Measurements from ENCODE around the gene SHISA6.

The SHISA6 gene

DNA sequence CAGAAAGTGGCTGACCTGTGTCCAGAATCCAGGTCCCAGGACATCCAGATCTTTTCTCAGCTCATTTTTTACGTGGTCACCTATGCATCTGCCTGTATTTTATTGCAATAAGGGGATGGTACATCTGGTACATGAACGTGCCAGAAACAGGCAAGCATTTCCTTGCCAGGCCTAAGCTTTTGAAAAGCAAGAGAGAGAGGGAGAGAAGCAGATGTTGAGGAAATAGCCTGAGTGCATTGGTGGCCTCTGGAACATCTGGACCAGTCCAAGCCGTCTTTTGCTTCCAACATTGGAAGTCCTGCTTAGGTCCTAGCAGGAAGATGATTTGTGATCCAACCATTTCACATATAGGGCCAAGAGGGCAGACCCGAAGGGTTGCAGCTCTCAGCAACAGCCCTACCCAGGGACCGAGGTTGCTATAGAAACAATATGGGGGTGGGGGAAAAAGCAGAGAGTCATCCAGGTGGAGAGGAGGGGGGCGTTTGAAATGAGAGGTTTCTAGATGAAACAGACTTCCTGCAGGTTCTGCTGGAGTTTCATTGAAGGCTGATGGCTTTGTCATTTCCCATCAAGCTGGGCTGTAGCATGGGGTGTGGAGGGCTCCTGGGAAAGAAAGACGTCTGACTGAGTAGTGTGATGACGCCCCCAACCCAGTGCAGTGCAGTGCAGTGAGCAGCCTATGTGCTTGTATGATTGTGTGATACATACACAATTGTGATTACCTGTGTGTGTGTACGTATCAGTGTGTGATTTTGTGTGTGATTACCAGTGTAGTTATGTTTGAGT is 61.6 kb downstream of the SHISA6 start:
- no peak for TF ChIP-seq FOXM1 (IDR thresholded peaks at IDR 0.05; ENCODE audit: borderline replicate concordance, low read depth)
- no peak for TF ChIP-seq EGR1 (IDR thresholded peaks at IDR 0.05)
- TF ChIP-seq, protein P1, sequence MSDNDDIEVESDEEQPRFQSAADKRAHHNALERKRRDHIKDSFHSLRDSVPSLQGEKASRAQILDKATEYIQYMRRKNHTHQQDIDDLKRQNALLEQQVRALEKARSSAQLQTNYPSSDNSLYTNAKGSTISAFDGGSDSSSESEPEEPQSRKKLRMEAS (IDR thresholded peaks at IDR 0.05) = no peak
- TF ChIP-seq USF1 (IDR thresholded peaks at IDR 0.05) = no peak
- TF ChIP-seq TAF1 (IDR thresholded peaks at IDR 0.05; ENCODE audit: low read depth) = no peak
- TF ChIP-seq YY1 (IDR thresholded peaks at IDR 0.05; ENCODE audit: low read depth) = no peak
- no peak for TF ChIP-seq CEBPB (IDR thresholded peaks at IDR 0.05)
- no peak for TF ChIP-seq ZBTB7A (IDR thresholded peaks at IDR 0.05; ENCODE audit: low read depth)
- TF ChIP-seq EP300 (IDR thresholded peaks at IDR 0.05; ENCODE audit: borderline replicate concordance) = no peak
- TF ChIP-seq TEAD4 (IDR thresholded peaks at IDR 0.05) = no peak
- no peak for TF ChIP-seq TCF12 (IDR thresholded peaks at IDR 0.05; ENCODE audit: low read depth)
- TF ChIP-seq NFIC (IDR thresholded peaks at IDR 0.05) = no peak
- no peak for TF ChIP-seq CREB1 (IDR thresholded peaks at IDR 0.05; ENCODE audit: low read depth)
- no peak for TF ChIP-seq RAD21 (IDR thresholded peaks at IDR 0.05; ENCODE audit: low read depth)
- TF ChIP-seq, protein P2, sequence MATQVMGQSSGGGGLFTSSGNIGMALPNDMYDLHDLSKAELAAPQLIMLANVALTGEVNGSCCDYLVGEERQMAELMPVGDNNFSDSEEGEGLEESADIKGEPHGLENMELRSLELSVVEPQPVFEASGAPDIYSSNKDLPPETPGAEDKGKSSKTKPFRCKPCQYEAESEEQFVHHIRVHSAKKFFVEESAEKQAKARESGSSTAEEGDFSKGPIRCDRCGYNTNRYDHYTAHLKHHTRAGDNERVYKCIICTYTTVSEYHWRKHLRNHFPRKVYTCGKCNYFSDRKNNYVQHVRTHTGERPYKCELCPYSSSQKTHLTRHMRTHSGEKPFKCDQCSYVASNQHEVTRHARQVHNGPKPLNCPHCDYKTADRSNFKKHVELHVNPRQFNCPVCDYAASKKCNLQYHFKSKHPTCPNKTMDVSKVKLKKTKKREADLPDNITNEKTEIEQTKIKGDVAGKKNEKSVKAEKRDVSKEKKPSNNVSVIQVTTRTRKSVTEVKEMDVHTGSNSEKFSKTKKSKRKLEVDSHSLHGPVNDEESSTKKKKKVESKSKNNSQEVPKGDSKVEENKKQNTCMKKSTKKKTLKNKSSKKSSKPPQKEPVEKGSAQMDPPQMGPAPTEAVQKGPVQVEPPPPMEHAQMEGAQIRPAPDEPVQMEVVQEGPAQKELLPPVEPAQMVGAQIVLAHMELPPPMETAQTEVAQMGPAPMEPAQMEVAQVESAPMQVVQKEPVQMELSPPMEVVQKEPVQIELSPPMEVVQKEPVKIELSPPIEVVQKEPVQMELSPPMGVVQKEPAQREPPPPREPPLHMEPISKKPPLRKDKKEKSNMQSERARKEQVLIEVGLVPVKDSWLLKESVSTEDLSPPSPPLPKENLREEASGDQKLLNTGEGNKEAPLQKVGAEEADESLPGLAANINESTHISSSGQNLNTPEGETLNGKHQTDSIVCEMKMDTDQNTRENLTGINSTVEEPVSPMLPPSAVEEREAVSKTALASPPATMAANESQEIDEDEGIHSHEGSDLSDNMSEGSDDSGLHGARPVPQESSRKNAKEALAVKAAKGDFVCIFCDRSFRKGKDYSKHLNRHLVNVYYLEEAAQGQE (IDR thresholded peaks at IDR 0.05; ENCODE audit: low read depth) = no peak

- TF ChIP-seq FOXM1 (IDR thresholded peaks at IDR 0.05; ENCODE audit: borderline replicate concordance, low read depth) = no peak
- no peak for TF ChIP-seq YY1 (IDR thresholded peaks at IDR 0.05; ENCODE audit: low read depth)
- TF ChIP-seq TEAD4 (IDR thresholded peaks at IDR 0.05) = no peak
- no peak for TF ChIP-seq ZBTB7A (IDR thresholded peaks at IDR 0.05; ENCODE audit: low read depth)
- TF ChIP-seq, protein P2 (IDR thresholded peaks at IDR 0.05; ENCODE audit: low read depth) = no peak
- no peak for TF ChIP-seq NFIC (IDR thresholded peaks at IDR 0.05)
- no peak for TF ChIP-seq CEBPB (IDR thresholded peaks at IDR 0.05)
- TF ChIP-seq CREB1 (IDR thresholded peaks at IDR 0.05; ENCODE audit: low read depth) = no peak
- TF ChIP-seq RAD21 (IDR thresholded peaks at IDR 0.05; ENCODE audit: low read depth) = no peak
These were observed 62.9 kb downstream of the SHISA6 start for GRCh38 chr17:11303773-11304394.

GRCh38 chr17:11304568-11304967 is 63.6 kb downstream of the SHISA6 start:
- TF ChIP-seq YY1 (IDR thresholded peaks at IDR 0.05; ENCODE audit: low read depth) (no peak), TCF12 (IDR thresholded peaks at IDR 0.05; ENCODE audit: low read depth) (no peak), NFIC (IDR thresholded peaks at IDR 0.05) (no peak), TEAD4 (IDR thresholded peaks at IDR 0.05) (no peak), USF1 (IDR thresholded peaks at IDR 0.05) (no peak), EGR1 (IDR thresholded peaks at IDR 0.05) (no peak)

DNA sequence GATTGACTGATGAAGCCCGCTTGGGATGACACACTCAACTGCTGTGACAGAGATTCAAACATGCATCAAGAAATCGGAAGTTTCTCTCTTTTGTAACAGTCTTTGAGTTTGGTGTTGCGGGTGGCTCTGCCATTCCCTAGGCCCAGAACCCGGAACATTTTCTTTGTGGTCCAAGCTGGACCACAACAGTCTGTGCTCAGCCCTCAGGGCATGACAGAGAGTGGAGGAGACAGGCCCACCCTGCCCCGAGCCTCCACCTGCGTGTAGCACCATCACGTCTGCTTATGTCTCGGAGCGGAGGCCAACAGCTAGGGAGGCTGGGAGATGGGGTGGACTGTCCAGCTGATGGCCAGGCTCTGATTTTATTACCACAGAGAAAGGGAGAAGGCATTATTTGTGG is 64.5 kb downstream of the SHISA6 start:
- TF ChIP-seq NFIC (IDR thresholded peaks at IDR 0.05) (no peak), EP300 (IDR thresholded peaks at IDR 0.05; ENCODE audit: borderline replicate concordance) (no peak), YY1 (IDR thresholded peaks at IDR 0.05; ENCODE audit: low read depth) (no peak)
- TF ChIP-seq, protein P2 (IDR thresholded peaks at IDR 0.05; ENCODE audit: low read depth) = no peak

All from Ishikawa (cell line).